H4 (cell line): ENCODE measurements around the gene CCDC169. TPM values are rescaled to one million over a fixed set of nuclear protein-coding genes. Genes with fewer than 3 reads are reported as not detected.

Experiments
- DNase-seq: peaks from one replicate; pipeline ENCODE4 v3.0.0-alpha.2; 2015; ENCODE audit warnings: low spot score
- total RNA-seq: library from RNA; depleted of rRNA; stranded (reverse); fragments of >200 nt; shearing (Covaris generic); gene quantifications from 2 replicates; pipeline ENCODE4 v1.2.3, GENCODE V29; 2014; rRNA removed

The CCDC169 gene
- total RNA-seq, 1 experiment from 2014 or later: 5.7 TPM

DNA sequence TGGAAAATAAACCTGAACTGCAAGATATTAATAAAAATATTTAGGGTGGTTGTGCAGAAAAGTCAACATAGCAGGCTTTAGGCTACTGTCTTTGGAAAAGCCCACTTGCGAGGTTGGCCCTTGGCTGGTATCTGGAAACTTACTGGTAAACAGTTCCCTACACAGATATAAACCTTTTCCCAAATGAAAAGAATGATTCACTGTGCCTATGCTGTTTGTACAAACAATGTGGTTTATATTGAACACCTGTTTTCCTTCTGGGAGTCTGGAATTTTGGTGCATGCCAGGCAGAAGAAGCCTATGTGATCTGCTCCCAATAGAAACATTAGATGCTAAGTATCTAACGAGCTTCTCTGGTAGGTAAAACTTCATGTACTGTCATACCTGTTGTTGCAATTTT lies 53.5 kb downstream of the CCDC169 start:
- no peak for DNase-seq

DNA sequence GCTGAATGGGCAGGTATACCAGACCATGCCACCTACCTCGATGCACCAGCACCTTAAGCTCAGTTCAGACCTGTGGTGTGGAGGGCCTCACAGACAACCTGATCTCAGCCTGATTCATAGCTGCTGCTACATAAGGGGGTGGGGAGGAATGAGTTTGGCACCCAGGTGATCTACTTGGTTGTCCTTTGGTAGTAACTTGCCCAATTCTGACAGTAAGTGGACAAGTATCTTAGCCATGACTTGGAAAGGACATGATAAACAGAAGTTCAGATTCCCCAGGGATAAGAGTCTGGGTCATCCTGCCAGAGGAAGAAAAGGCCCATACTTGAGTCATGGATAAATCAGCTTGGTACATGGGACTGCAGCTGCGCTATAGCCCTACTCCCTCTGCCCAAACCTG lies 54.9 kb downstream of the CCDC169 start:
- no peak for DNase-seq

- no peak for DNase-seq
Measured at GRCh38 chr13:36231236-36231635, 66.4 kb downstream of the CCDC169 start.

GRCh38 chr13:36224730-36225129 lies 72.9 kb downstream of the CCDC169 start:
- DNase-seq: no peak

DNA sequence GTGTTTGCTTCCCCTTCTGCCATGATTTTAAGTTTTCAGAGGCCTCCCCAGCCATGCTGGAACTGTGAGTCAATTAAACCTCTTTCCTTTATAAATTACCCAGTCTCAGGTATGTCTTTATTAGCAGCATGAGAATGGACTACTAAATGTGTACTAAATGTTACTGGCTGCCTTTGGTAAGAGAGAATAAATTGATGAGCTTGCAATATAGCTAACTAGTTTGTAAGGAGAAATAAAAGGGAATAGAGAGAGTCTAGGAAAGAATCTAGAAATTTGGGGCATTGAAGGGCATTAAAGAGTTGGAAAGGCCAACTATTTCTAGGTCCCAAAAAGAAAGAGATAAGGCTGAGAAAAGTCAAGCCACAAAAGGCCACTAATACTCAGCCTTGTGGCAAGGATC lies 77.7 kb downstream of the CCDC169 start:
- DNase-seq: no peak

- no peak for DNase-seq
Measured at GRCh38 chr13:36217456-36217855, 80.2 kb downstream of the CCDC169 start.

GRCh38 chr13:36214163-36214921 lies 83.3 kb downstream of the CCDC169 start, which contains the start of gene SOHLH2:
Gene SOHLH2 (minus strand): TSS chr13:36214556. CDS start chr13:36214526, 30 bp downstream.
- no peak for DNase-seq

DNA sequence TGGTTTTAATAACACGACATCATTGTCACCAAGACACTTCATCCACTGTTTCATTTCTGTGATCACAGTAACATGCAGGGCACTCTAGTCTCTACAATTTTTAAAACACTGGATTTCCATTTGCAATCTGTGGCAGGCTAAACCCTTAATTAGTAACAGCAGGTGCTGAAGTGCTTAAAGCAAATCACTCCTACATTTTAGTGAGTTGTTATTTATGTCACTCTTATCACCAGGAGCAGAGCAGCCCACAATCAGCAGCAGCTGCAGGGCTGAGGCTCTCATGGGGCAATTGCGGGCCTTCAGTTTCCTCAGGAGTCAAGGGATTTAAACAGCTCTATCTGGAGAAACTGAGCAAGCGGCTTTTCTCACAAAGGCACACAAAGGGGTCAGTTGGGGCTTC lies 84.8 kb downstream of the CCDC169 start:
- no peak for DNase-seq

DNA sequence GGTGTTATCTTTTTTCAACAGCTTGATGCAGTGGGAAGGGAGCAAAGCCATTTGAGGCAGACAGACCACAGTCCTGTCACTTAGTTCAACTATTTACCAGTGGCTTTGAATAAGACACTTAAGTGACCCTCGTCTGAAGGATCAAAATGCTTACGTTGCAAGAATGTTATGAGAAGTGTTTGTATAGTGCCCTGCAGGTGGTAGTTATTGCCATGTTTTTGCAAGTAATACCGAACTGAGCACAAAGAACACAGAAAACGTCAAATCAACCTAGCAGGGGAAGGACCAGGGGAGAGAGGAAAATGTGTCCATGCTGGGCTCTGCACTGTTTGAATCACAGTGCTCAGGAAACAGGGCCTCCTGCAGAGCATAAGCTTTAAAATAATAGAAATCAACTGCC lies 86.0 kb downstream of the CCDC169 start:
- no peak for DNase-seq

- no peak for DNase-seq
Measured at GRCh38 chr13:36210738-36211137, 86.9 kb downstream of the CCDC169 start.

GRCh38 chr13:36207672-36208071 lies 89.9 kb downstream of the CCDC169 start:
- no peak for DNase-seq

- DNase-seq: peak; percentile 40
Measured at GRCh38 chr13:36193151-36193855, 104.3 kb downstream of the CCDC169 start.

DNA sequence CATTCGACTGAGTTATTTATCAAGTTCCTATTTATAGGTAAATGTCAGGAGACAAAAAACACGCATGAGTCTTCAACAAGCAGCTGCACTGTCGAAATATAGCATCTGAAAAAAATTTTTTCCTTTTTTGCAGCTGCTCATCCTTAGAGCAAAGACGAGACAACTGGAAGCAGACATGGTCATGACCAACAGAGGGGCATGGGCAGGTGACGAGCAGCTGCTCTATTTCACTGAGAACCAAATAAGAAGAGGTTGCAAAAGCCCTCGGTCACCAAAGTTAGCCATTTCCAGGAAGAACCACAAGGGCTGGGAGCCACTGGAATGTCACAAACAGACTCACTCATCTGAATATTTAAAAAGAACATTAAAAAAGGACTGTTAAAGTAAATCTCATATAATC lies 105.4 kb downstream of the CCDC169 start:
- DNase-seq: peak; percentile 5

DNA sequence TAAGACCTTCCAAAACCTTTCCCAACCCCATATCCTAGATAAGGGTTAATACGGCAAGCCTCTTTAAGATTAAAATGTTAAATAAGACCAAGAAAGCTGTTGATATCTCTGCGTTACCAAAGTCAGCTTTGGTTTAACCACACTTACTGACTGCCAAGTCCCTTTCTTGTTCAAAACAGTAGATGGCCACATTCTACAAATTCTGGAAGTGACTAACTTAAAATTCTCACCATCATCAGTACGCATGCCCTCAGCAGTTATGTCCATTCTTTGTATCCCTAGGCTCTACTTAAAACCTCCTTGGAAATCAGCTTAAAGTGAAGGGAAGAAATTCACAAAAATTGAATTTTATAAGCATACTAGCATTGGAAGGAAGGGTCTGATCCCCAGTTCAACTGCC lies 106.8 kb downstream of the CCDC169 start:
- peak; percentile 6 for DNase-seq

DNA sequence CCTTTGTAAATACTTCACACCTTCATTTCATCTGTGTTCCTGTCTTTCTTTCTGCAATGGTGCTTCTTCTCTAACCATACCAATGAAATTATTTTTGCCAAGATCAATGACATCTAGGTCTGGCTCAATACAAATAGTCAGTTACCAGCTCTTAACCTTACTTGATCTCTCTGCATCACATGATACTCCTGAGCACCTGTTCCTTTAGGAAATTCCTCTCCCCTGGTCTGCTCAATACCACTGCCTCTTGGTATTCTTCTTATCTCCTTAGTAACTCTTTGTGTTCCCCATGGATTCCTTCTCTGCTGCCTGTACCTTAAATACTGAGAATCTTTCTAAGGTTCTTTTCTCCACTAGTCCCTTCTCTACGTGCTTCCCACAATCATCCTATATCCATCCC lies 109.2 kb downstream of the CCDC169 start:
- DNase-seq: no peak

- DNase-seq: no peak
Measured at GRCh38 chr13:36183901-36184300, 113.7 kb downstream of the CCDC169 start.

Other genes with a start within 250 kb of the CCDC169 start
- gene DCLK1, start 166.4 kb downstream of the CCDC169 start, total RNA-seq: 0.97 and 2.9 TPM in 2 replicates
- gene SOHLH2, start 83.3 kb downstream of the CCDC169 start, total RNA-seq: 0.33 TPM in 1 of 2 replicates, not detected in the other
- gene SPART, start 48.6 kb upstream of the CCDC169 start, total RNA-seq: 45.3 and 69.4 TPM in 2 replicates
- 2.7 and 4.5 TPM in 2 replicates for gene CCNA1, start 134.7 kb upstream of the CCDC169 start, total RNA-seq